ENCODE results near the gene PXN.
"Not testable (repeated sequence)": the region's sequence is repeated elsewhere in the genome, so short reads cannot be mapped to it uniquely, and the experiment has no call there.

PXN gene

DNA sequence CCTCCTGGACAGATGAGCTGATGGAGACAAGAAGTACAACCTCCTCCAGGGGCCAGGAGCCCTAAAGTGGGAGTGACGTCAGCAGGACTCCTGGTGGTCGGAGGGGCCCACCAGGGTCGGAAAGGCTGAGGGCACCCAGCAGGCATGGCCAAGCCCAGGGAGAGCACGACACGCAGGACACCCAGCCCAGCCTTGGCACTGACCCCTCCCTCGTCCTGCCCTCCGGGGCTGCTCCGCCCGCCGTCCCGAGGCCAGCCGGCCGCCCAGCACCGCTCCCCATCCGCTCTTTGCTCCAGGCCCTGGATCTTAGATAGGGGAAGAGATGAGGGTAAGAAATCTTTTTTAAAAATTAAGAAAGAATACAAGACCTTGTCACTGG, 50.2 kb downstream of the PXN start:
- no peak overlapping the region for H2BK12ac ChIP-seq (ENCODE audit: low read length in 2 of 2)
- no peak for DNase-seq
- H2BK120ac ChIP-seq (ENCODE audit: low read depth, low read length), result no peak overlapping the region
- H3K79me1 ChIP-seq (replicated peaks; ENCODE audit: low read length, poor library complexity, severe bottlenecking), result peaks cover 44% of the 10 kb centered on the region
- no peak overlapping the region for H3K4me2 ChIP-seq (ENCODE audit: low read length, poor library complexity, severe bottlenecking)
- H2AFZ ChIP-seq (ENCODE audit: low read depth, low read length), result no peak overlapping the region
- no peak overlapping the region for H3K23ac ChIP-seq (ENCODE audit: low read length in 2 of 2)
- no peak overlapping the region for H2BK5ac ChIP-seq (ENCODE audit: low read depth, low read length, poor library complexity, severe bottlenecking)
- no peak overlapping the region for H2AK5ac ChIP-seq (ENCODE audit: low read length, severe bottlenecking)
- WGBS, result 93% methylated on average over 13 of the region's 15 CpGs
- H4K8ac ChIP-seq (ENCODE audit: low read length), result no peak overlapping the region
- H3K9ac ChIP-seq (ENCODE audit: low read length), result no peak overlapping the region
- H2BK15ac ChIP-seq (ENCODE audit: low read depth, poor library complexity, severe bottlenecking), result no peak overlapping the region
- no peak overlapping the region for H3K4me3 ChIP-seq (ENCODE audit: insufficient read depth in 1 of 2, low read depth in 1 of 2, low read length in 2 of 2)
- H3K14ac ChIP-seq (ENCODE audit: low read length in 2 of 2), result no peak overlapping the region
- peaks cover 5% of the 10 kb centered on the region for H3K4me1 ChIP-seq (ENCODE audit: control insufficient read depth, insufficient read depth, low read depth, low read length)
- no peak overlapping the region for H3K18ac ChIP-seq (ENCODE audit: low read depth in 1 of 2, low read length in 2 of 2)
- H3K27ac ChIP-seq (ENCODE audit: low read length, poor library complexity, severe bottlenecking), result no peak overlapping the region
- peaks cover 94 to 99% of the 10 kb centered on the region in 2 experiments for H3K36me3 ChIP-seq (ENCODE audit: control insufficient read depth in 1 of 2, insufficient read depth in 2 of 2, low read depth in 1 of 2, low read length in 2 of 2)
- H3K4ac ChIP-seq (ENCODE audit: low read depth in 1 of 2, low read length in 2 of 2), result no peak overlapping the region
- peak overlapping the region; percentile 14 for H4K91ac ChIP-seq (ENCODE audit: low read length)
- no peaks in the 10 kb centered on the region for H3K27me3 ChIP-seq (ENCODE audit: control insufficient read depth in 1 of 2, insufficient read depth in 1 of 2, low read length in 2 of 2)
- no peaks in the 10 kb centered on the region for H3K9me3 ChIP-seq (ENCODE audit: control insufficient read depth, low read length)

DNA sequence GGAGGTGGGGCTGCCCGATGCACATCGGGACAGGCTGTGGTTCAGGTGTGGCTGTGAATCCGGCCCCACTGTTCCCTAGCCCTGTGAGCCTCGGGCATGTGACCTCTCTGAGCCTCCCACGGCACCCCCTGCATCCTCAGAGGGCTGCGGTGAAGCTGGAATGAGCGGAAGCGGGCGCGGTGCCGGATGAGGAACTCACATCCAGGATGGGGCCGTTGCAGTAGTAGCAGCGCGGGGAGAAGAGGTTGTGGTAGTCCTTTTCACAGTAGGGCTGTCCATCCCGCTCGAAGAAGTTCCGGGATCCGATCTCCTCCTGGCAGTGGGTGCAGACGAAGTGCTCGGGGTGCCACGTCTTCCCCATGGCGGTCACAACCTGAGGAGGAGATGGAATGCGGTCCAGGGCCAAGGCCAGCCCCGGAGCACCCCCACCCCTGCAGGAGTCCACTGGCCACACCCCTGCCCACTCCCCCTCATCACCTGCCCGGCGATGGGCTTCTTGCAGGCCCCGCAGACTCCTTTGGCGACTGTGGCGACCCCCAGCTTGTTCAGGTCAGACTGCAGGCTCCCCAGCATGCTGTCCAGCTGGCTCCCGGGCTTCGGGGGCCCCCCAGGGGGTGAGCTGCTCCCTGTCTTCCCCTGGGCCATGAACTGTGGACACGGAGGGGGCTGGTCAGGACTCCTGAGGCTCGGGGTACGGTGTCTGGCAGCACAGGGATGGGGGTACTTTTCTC, 50.7 kb downstream of the PXN start:
- Histone ChIP-seq H2AK5ac (ENCODE audit: low read length, severe bottlenecking) (no peak overlapping the region), H2BK15ac (ENCODE audit: low read depth, poor library complexity, severe bottlenecking) (no peak overlapping the region), H3K18ac (ENCODE audit: low read depth in 1 of 2, low read length in 2 of 2) (no peak overlapping the region), H3K4me1 (ENCODE audit: control insufficient read depth, insufficient read depth, low read depth, low read length) (peaks cover 5% of the 10 kb centered on the region), H4K8ac (ENCODE audit: low read length) (no peak overlapping the region), H3K27ac (ENCODE audit: low read length, poor library complexity, severe bottlenecking) (no peak overlapping the region), H3K4me3 (ENCODE audit: insufficient read depth in 1 of 2, low read depth in 1 of 2, low read length in 2 of 2) (no peak overlapping the region), H3K79me1 (replicated peaks; ENCODE audit: low read length, poor library complexity, severe bottlenecking) (peaks cover 48% of the 10 kb centered on the region), H2BK12ac (ENCODE audit: low read length in 2 of 2) (no peak overlapping the region), H3K9me3 (ENCODE audit: control insufficient read depth, low read length) (no peaks in the 10 kb centered on the region), H3K4ac (ENCODE audit: low read depth in 1 of 2, low read length in 2 of 2) (no peak overlapping the region), H2BK5ac (ENCODE audit: low read depth, low read length, poor library complexity, severe bottlenecking) (no peak overlapping the region), H4K91ac (ENCODE audit: low read length) (no peak overlapping the region), H3K4me2 (ENCODE audit: low read length, poor library complexity, severe bottlenecking) (no peak overlapping the region), H2BK120ac (ENCODE audit: low read depth, low read length) (no peak overlapping the region), H3K9ac (ENCODE audit: low read length) (no peak overlapping the region), H3K23ac (ENCODE audit: low read length in 2 of 2) (no peak overlapping the region), H3K27me3 (ENCODE audit: control insufficient read depth in 1 of 2, insufficient read depth in 1 of 2, low read length in 2 of 2) (no peaks in the 10 kb centered on the region), H2AFZ (ENCODE audit: low read depth, low read length) (no peak overlapping the region), H3K36me3 (ENCODE audit: control insufficient read depth in 1 of 2, insufficient read depth in 2 of 2, low read depth in 1 of 2, low read length in 2 of 2) (peaks cover 93 to 99% of the 10 kb centered on the region in 2 experiments), H3K14ac (ENCODE audit: low read length in 2 of 2) (no peak overlapping the region)
- 96% methylated on average over 34 of the region's 34 CpGs for WGBS
- no peak for DNase-seq

DNA sequence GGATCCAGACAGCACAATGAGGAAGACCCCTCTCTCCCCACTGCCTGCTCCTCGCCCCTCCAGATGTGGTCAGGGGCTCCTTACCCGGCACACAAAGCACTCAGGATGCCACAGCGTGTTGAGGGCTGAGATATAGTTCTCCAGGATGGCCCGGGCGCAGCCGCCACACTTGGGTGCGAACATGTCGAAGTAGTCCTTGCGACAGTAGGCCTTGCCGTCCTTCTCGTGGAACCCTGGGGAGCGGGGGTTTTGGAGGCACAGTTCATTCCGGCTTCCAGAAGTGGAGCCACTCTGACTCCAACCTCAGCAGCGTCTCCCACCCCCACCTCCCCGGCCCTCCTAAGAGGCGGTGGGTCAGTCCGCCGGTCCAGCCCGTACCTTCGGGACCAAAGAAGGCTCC, 51.8 kb downstream of the PXN start:
- peak overlapping the region; percentile 60 for H3K9ac ChIP-seq (ENCODE audit: low read length)
- no peaks in the 10 kb centered on the region for H3K27me3 ChIP-seq (ENCODE audit: control insufficient read depth in 1 of 2, insufficient read depth in 1 of 2, low read length in 2 of 2)
- no peak overlapping the region for H3K18ac ChIP-seq (ENCODE audit: low read depth in 1 of 2, low read length in 2 of 2)
- H3K4ac ChIP-seq (ENCODE audit: low read depth in 1 of 2, low read length in 2 of 2), result no peak overlapping the region
- H3K4me3 ChIP-seq (ENCODE audit: insufficient read depth in 1 of 2, low read depth in 1 of 2, low read length in 2 of 2), result no peak overlapping the region
- peaks cover 85 to 97% of the 10 kb centered on the region in 2 experiments for H3K36me3 ChIP-seq (ENCODE audit: control insufficient read depth in 1 of 2, insufficient read depth in 2 of 2, low read depth in 1 of 2, low read length in 2 of 2)
- no peak overlapping the region for H2BK120ac ChIP-seq (ENCODE audit: low read depth, low read length)
- peaks cover 41% of the 10 kb centered on the region for H3K79me1 ChIP-seq (replicated peaks; ENCODE audit: low read length, poor library complexity, severe bottlenecking)
- WGBS, result 98% methylated on average over 20 of the region's 20 CpGs
- no peak overlapping the region for H2BK15ac ChIP-seq (ENCODE audit: low read depth, poor library complexity, severe bottlenecking)
- peaks cover 5% of the 10 kb centered on the region for H3K4me1 ChIP-seq (ENCODE audit: control insufficient read depth, insufficient read depth, low read depth, low read length)
- no peak overlapping the region for H2AK5ac ChIP-seq (ENCODE audit: low read length, severe bottlenecking)
- no peak overlapping the region for H3K14ac ChIP-seq (ENCODE audit: low read length in 2 of 2)
- no peak overlapping the region for H2AFZ ChIP-seq (ENCODE audit: low read depth, low read length)
- H4K8ac ChIP-seq (ENCODE audit: low read length), result no peak overlapping the region
- no peaks in the 10 kb centered on the region for H3K9me3 ChIP-seq (ENCODE audit: control insufficient read depth, low read length)
- no peak overlapping the region for H4K91ac ChIP-seq (ENCODE audit: low read length)
- H2BK5ac ChIP-seq (ENCODE audit: low read depth, low read length, poor library complexity, severe bottlenecking), result no peak overlapping the region
- no peak overlapping the region for H3K4me2 ChIP-seq (ENCODE audit: low read length, poor library complexity, severe bottlenecking)
- no peak overlapping the region for H2BK12ac ChIP-seq (ENCODE audit: low read length in 2 of 2)
- DNase-seq, result no peak
- H3K27ac ChIP-seq (ENCODE audit: low read length, poor library complexity, severe bottlenecking), result peak overlapping the region; percentile 55
- H3K23ac ChIP-seq (ENCODE audit: low read length in 2 of 2), result no peak overlapping the region

DNA sequence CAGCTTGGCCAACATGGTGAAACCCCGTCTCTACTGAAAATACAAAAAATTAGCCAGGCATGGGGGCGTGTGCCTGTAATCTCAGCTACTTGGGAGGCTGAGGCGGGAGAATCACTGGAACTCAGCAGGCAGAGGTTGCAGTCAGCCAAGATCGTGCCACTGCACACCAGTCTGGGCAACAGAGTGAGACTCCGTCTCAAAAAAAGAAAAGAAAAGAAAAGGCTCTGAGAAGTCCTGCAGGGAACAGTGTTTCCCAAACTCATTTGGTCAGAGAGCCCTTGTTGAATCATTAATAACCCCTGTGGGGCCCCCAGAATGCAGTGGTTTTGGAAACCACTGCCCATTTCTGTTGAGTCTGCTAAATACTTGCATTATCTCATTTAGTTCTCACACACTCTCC, 52.3 kb downstream of the PXN start:
- not testable (repeated sequence) for H2AK5ac ChIP-seq (ENCODE audit: low read length, severe bottlenecking); H2BK12ac ChIP-seq (ENCODE audit: low read length in 2 of 2); H3K9me3 ChIP-seq (ENCODE audit: control insufficient read depth, low read length); H3K4me2 ChIP-seq (ENCODE audit: low read length, poor library complexity, severe bottlenecking); H3K4ac ChIP-seq (ENCODE audit: low read depth in 1 of 2, low read length in 2 of 2); DNase-seq; H4K91ac ChIP-seq (ENCODE audit: low read length); H4K8ac ChIP-seq (ENCODE audit: low read length); H2BK120ac ChIP-seq (ENCODE audit: low read depth, low read length); H3K18ac ChIP-seq (ENCODE audit: low read depth in 1 of 2, low read length in 2 of 2); H3K4me3 ChIP-seq (ENCODE audit: insufficient read depth in 1 of 2, low read depth in 1 of 2, low read length in 2 of 2); H2AFZ ChIP-seq (ENCODE audit: low read depth, low read length); H2BK5ac ChIP-seq (ENCODE audit: low read depth, low read length, poor library complexity, severe bottlenecking); H2BK15ac ChIP-seq (ENCODE audit: low read depth, poor library complexity, severe bottlenecking); H3K23ac ChIP-seq (ENCODE audit: low read length in 2 of 2); H3K14ac ChIP-seq (ENCODE audit: low read length in 2 of 2); H3K4me1 ChIP-seq (ENCODE audit: control insufficient read depth, insufficient read depth, low read depth, low read length); H3K27me3 ChIP-seq (ENCODE audit: control insufficient read depth in 1 of 2, insufficient read depth in 1 of 2, low read length in 2 of 2)
- 92% methylated on average over 5 of the region's 5 CpGs for WGBS
- H3K79me1 ChIP-seq (replicated peaks; ENCODE audit: low read length, poor library complexity, severe bottlenecking), result peaks cover 41% of the 10 kb centered on the region
- H3K27ac ChIP-seq (ENCODE audit: low read length, poor library complexity, severe bottlenecking), result peak overlapping the region; percentile 55
- peaks cover 80 to 92% of the 10 kb centered on the region in 2 experiments for H3K36me3 ChIP-seq (ENCODE audit: control insufficient read depth in 1 of 2, insufficient read depth in 2 of 2, low read depth in 1 of 2, low read length in 2 of 2)
- peak overlapping the region; percentile 60 for H3K9ac ChIP-seq (ENCODE audit: low read length)

Data from mesenchymal stem cell (in vitro differentiated cells and primary cell).